NCI-H345 (cell line): Measurements from ENCODE around the gene CREB5.
A peak's percentile ranks its signal among the peaks of the same experiment; 100 is the strongest.

Experiments used
- DNase-seq: peaks from one replicate; lab custom pipeline; 2025; lab: John Stamatoyannopoulos, UW

Gene CREB5

GRCh38 chr7:28645866-28646265 is 233.5 kb downstream of the CREB5 start:
- no peak for DNase-seq

GRCh38 chr7:28646376-28647075 is 234.2 kb downstream of the CREB5 start:
- DNase-seq: no peak

- DNase-seq: no peak
Measured at GRCh38 chr7:28647076-28647421, 234.7 kb downstream of the CREB5 start.

GRCh38 chr7:28649189-28649588 is 236.9 kb downstream of the CREB5 start:
- no peak for DNase-seq

- DNase-seq: no peak
Measured at GRCh38 chr7:28649811-28650210, 237.5 kb downstream of the CREB5 start.

- DNase-seq: no peak
Measured at GRCh38 chr7:28654110-28654509, 241.8 kb downstream of the CREB5 start.

GRCh38 chr7:28656529-28656928 is 244.2 kb downstream of the CREB5 start:
- no peak for DNase-seq

GRCh38 chr7:28658381-28658780 is 246.1 kb downstream of the CREB5 start:
- no peak for DNase-seq

GRCh38 chr7:28660132-28660531 is 247.8 kb downstream of the CREB5 start:
- DNase-seq: no peak

GRCh38 chr7:28661826-28662595 is 249.7 kb downstream of the CREB5 start:
- no peak for DNase-seq

- no peak for DNase-seq
Measured at GRCh38 chr7:28666154-28666553, 253.8 kb downstream of the CREB5 start.

- no peak for DNase-seq
Measured at GRCh38 chr7:28668085-28668484, 255.8 kb downstream of the CREB5 start.

- DNase-seq: no peak
Measured at GRCh38 chr7:28669330-28669729, 257.0 kb downstream of the CREB5 start.

- DNase-seq: no peak
Measured at GRCh38 chr7:28671526-28671925, 259.2 kb downstream of the CREB5 start.

GRCh38 chr7:28672397-28672797 is 260.1 kb downstream of the CREB5 start:
- peak; percentile 32 for DNase-seq

- DNase-seq: no peak
Measured at GRCh38 chr7:28674359-28674782, 262.1 kb downstream of the CREB5 start.

GRCh38 chr7:28675429-28675828 is 263.1 kb downstream of the CREB5 start:
- DNase-seq: no peak

- DNase-seq: no peak
Measured at GRCh38 chr7:28677668-28678067, 265.4 kb downstream of the CREB5 start.

GRCh38 chr7:28678431-28678965 is 266.2 kb downstream of the CREB5 start:
- no peak for DNase-seq

- no peak for DNase-seq
Measured at GRCh38 chr7:28681693-28682310, 269.5 kb downstream of the CREB5 start.

GRCh38 chr7:28682801-28683200 is 270.5 kb downstream of the CREB5 start:
- DNase-seq: no peak

GRCh38 chr7:28684650-28685241 is 272.4 kb downstream of the CREB5 start:
- DNase-seq: no peak

- no peak for DNase-seq
Measured at GRCh38 chr7:28685242-28685643, 272.9 kb downstream of the CREB5 start.
